H9 (cell line): ENCODE data around the gene ELFN1. TPM values are rescaled to one million over a fixed set of nuclear protein-coding genes. Genes with fewer than 3 reads are reported as not detected.
A peak's percentile ranks its signal among the peaks of the same experiment; 100 is the strongest.

Experiments used
- DNase-seq: peaks from one replicate; pipeline ENCODE4 v3.0.0-alpha.2; 2017
- H2AFZ ChIP-seq: one replicate; pipeline ENCODE4 v1.6.1; 2013; ENCODE audit warnings: mild to moderate bottlenecking, low read length, control low read depth, moderate library complexity
- H2AK5ac ChIP-seq: 2 replicates; pipeline ENCODE4 v1.6.1; 2013; ENCODE audit warnings: low read length, control low read depth, mixed read lengths; ENCODE audit not compliant: insufficient read length
- H2BK120ac ChIP-seq: one replicate; pipeline ENCODE4 v1.6.1; 2013; ENCODE audit warnings: low read depth, mild to moderate bottlenecking, low read length, control low read depth, inconsistent platforms; ENCODE audit not compliant: poor library complexity, severe bottlenecking
- H2BK12ac ChIP-seq: 2 replicates; pipeline ENCODE4 v1.6.1; 2013; ENCODE audit warnings: low read length, control low read depth, mixed read lengths, low read depth; ENCODE audit not compliant: insufficient read length
- H2BK15ac ChIP-seq: 2 replicates; pipeline ENCODE4 v1.6.1; 2013; ENCODE audit warnings: low read depth, low read length, control low read depth
- H2BK20ac ChIP-seq: one replicate; pipeline ENCODE4 v1.6.1; 2013; ENCODE audit warnings: low read depth, mild to moderate bottlenecking, low read length, control low read depth, inconsistent platforms; ENCODE audit not compliant: poor library complexity, severe bottlenecking
- H2BK5ac ChIP-seq: 2 replicates; pipeline ENCODE4 v1.6.1; 2013; ENCODE audit warnings: low read length, control low read depth, mixed read lengths; ENCODE audit not compliant: insufficient read length
- H3K14ac ChIP-seq: 2 replicates; pipeline ENCODE4 v1.6.1; 2013; ENCODE audit warnings: low read length, control low read depth; ENCODE audit not compliant: insufficient read depth
- H3K18ac ChIP-seq: 2 replicates; pipeline ENCODE4 v1.6.1; 2013; ENCODE audit warnings: low read depth, mild to moderate bottlenecking, mixed read lengths, low read length, control low read depth; ENCODE audit not compliant: insufficient read length
- H3K23ac ChIP-seq: 2 replicates; pipeline ENCODE4 v1.6.1; 2013; ENCODE audit warnings: low read length, control low read depth, mixed read lengths, low read depth; ENCODE audit not compliant: insufficient read length
- H3K23me2 ChIP-seq: 2 replicates; pipeline ENCODE4 v1.6.1; 2013; ENCODE audit warnings: low read depth, mild to moderate bottlenecking, mixed read lengths, low read length, control low read depth; ENCODE audit not compliant: insufficient read length, poor library complexity, severe bottlenecking
- H3K27ac ChIP-seq: 2 replicates; pipeline ENCODE4 v1.5.1; 2013; ENCODE audit warnings: low read length, control low read depth, mixed read lengths, low read depth; ENCODE audit not compliant: insufficient read length
- H3K27me3 ChIP-seq: 2 replicates; pipeline ENCODE4 v1.6.1; 2013; ENCODE audit warnings: low read length, control low read depth, inconsistent platforms; ENCODE audit not compliant: insufficient read depth
- H3K4ac ChIP-seq: 2 replicates; pipeline ENCODE4 v1.6.1; 2013; ENCODE audit warnings: low read depth, mild to moderate bottlenecking, control low read depth, inconsistent platforms, low read length, moderate library complexity
- H3K4me1 ChIP-seq: 2 replicates; pipeline ENCODE4 v1.6.1; 2013; ENCODE audit warnings: low read length, control low read depth, inconsistent platforms; ENCODE audit not compliant: insufficient read depth
- H3K4me2 ChIP-seq: 2 replicates; pipeline ENCODE4 v1.6.1; 2013; ENCODE audit warnings: low read length, control low read depth, mixed read lengths; ENCODE audit not compliant: insufficient read length, insufficient read depth
- H3K56ac ChIP-seq: 2 replicates; pipeline ENCODE4 v1.6.1; 2013; ENCODE audit warnings: low read depth, mild to moderate bottlenecking, mixed read lengths, low read length, control low read depth; ENCODE audit not compliant: insufficient read length
- H3K79me1 ChIP-seq: 2 replicates; pipeline ENCODE4 v1.6.1; 2013; ENCODE audit warnings: low read depth, mild to moderate bottlenecking, moderate library complexity, low read length, control low read depth, inconsistent platforms; ENCODE audit not compliant: insufficient read depth, poor library complexity, severe bottlenecking
- H3K79me2 ChIP-seq: 2 replicates; pipeline ENCODE4 v1.6.1; 2013; ENCODE audit warnings: low read length, control low read depth, inconsistent platforms; ENCODE audit not compliant: insufficient read depth
- H3K9ac ChIP-seq: 2 replicates; pipeline ENCODE4 v1.6.1; 2013; ENCODE audit warnings: low read length, control low read depth, mixed read lengths; ENCODE audit not compliant: insufficient read length; ENCODE audit errors: extremely low read depth
- H3K9me3 ChIP-seq: one replicate; pipeline ENCODE4 v1.6.1; 2013; ENCODE audit warnings: low read depth, low read length, inconsistent platforms; ENCODE audit not compliant: control insufficient read depth
- H3T11ph ChIP-seq: one replicate; pipeline ENCODE4 v1.6.1; 2013; ENCODE audit warnings: mild to moderate bottlenecking, low read length, control low read depth, inconsistent platforms
- H4K20me1 ChIP-seq: one replicate; pipeline ENCODE4 v1.6.1; 2013; ENCODE audit not compliant: control insufficient read depth, insufficient read length, insufficient read depth
- H4K5ac ChIP-seq: 2 replicates; pipeline ENCODE4 v1.6.1; 2013; ENCODE audit warnings: low read depth, mild to moderate bottlenecking, mixed read lengths, low read length, control low read depth; ENCODE audit not compliant: insufficient read length
- H4K8ac ChIP-seq: replicated peaks from 2 replicates; pipeline ENCODE4 v1.6.1; 2013; ENCODE audit warnings: low read length, control low read depth, mixed read lengths, low read depth; ENCODE audit not compliant: insufficient read length
- H4K91ac ChIP-seq: 2 replicates; pipeline ENCODE4 v1.6.1; 2013; ENCODE audit warnings: low read depth, mild to moderate bottlenecking, moderate library complexity, mixed read lengths, low read length, control low read depth; ENCODE audit not compliant: insufficient read length
- H3K27ac Mint-ChIP-seq, 3 experiments: 2 replicates in 2 of 3; 3 replicates in 1 of 3; pipeline ENCODE4 v1.8.0; 2020 to 2021; ENCODE audit warnings: mixed read lengths in 3 of 3, mild to moderate bottlenecking in 1 of 3, moderate library complexity in 1 of 3
- H3K27me3 Mint-ChIP-seq: 2 replicates; pipeline ENCODE4 v1.8.0; 2021; ENCODE audit warnings: low read depth, mild to moderate bottlenecking, moderate library complexity, mixed read lengths
- H3K36me3 Mint-ChIP-seq, 3 experiments: 2 replicates in 2 of 3; 3 replicates in 1 of 3; pipeline ENCODE4 v1.8.0; 2020 to 2021; ENCODE audit warnings: low read depth in 3 of 3, mixed read lengths in 3 of 3; ENCODE audit not compliant: insufficient read depth in 1 of 3
- H3K4me1 Mint-ChIP-seq, 2 experiments: 2 replicates each; pipeline ENCODE4 v1.8.0; 2020; ENCODE audit warnings: mixed read lengths in 2 of 2
- H3K4me3 Mint-ChIP-seq, 2 experiments: 2 replicates in 1 of 2; 3 replicates in 1 of 2; pipeline ENCODE4 v1.8.0; 2020 to 2021; ENCODE audit warnings: mild to moderate bottlenecking in 2 of 2, mixed read lengths in 2 of 2, moderate library complexity in 1 of 2
- H3K9me3 Mint-ChIP-seq, 2 experiments: 2 replicates in 1 of 2; 3 replicates in 1 of 2; pipeline ENCODE4 v1.8.0; 2020; ENCODE audit warnings: mild to moderate bottlenecking in 2 of 2, mixed read lengths in 2 of 2, moderate library complexity in 1 of 2
- CTCF ChIP-seq: fragments of 200-600 bp; sonication (generic); conservative IDR thresholded peaks from 3 replicates; pipeline ENCODE4 v1.8.0; 2021; ENCODE audit warnings: antibody characterized with exemption, mild to moderate bottlenecking
- WGBS: extraction: QIAGEN DNeasy Blood & Tissue Kit; methylation state at CpG from one replicate; pipeline ENCODE4 v1.1.7; 2013; ENCODE audit warnings: missing lambda C conversion rate, low lambda C conversion rate, mixed read lengths; ENCODE audit not compliant: insufficient read length; ENCODE audit errors: extremely low coverage; 5-methylcytosine and 5-hydroxymethylcytosine counted together
- total RNA-seq: library from RNA; stranded (reverse); gene quantifications from 2 replicates; pipeline ENCODE4 v1.2.1, GENCODE V29; 2021

The ELFN1 gene
- total RNA-seq, 1 experiment from 2014 or later = 3.7 TPM

DNA sequence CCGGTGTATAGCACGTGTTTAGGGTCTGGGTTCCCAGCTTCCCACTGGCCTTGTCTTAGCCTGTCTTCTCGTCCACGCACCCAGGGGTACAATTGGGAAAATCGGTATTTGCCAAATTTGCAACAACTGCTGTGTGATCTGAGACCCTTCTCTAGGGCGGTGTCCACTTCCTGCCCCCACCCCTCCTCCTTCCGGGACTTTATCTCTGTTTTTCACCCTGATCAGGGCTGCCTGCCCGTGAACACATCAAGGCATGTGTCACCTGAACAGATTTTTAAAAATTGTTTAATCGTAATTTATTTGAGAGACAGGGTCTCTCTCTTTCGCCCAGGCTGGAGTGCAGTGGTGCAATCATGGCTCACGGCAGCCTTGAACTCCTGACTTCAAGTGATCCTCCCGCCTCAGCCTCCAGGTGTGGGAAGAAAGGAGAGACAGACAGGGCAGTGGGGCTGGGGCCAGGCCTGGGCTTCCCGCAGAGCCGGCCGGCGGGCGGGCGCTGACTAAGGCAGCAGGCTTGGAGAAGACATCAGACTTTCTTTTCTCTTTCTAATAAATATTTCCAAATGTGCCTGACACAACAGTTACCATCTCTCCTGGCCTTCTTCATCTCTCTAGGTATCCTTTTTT, 27.5 kb downstream of the ELFN1 start:
- DNase-seq = peak; percentile 26
- no peak overlapping the region for H3K9ac ChIP-seq

More for the DNA sequence above, 27.5 kb downstream of the ELFN1 start:
- no peak overlapping the region for H4K91ac ChIP-seq
- no peak overlapping the region; a peak in 1 of 7 replicates for H3K27ac Mint-ChIP-seq
- no peak overlapping the region for H3K4me2 ChIP-seq
- H3K27me3 Mint-ChIP-seq = peaks cover 29% of the 10 kb centered on the region
- H2AFZ ChIP-seq = no peak overlapping the region
- H3K4me1 Mint-ChIP-seq = peaks cover 14 to 22% of the 10 kb centered on the region in 2 experiments
- TF ChIP-seq CTCF = no peak
- H3K18ac ChIP-seq = no peak overlapping the region
- H2AK5ac ChIP-seq = no peak overlapping the region
- H3K4me3 Mint-ChIP-seq = no peak overlapping the region
- no peak overlapping the region for H4K8ac ChIP-seq
- no peak overlapping the region for H3K14ac ChIP-seq
- H3K27ac ChIP-seq = no peak overlapping the region
- no peak overlapping the region for H2BK5ac ChIP-seq
- H2BK120ac ChIP-seq = no peak overlapping the region
- H3K79me1 ChIP-seq = no peaks in the 10 kb centered on the region
- H3K4ac ChIP-seq = no peak overlapping the region
- H3K79me2 ChIP-seq = no peaks in the 10 kb centered on the region
- no peaks in the 10 kb centered on the region; the same call in 1 of the 2 replicates for H3K4me1 ChIP-seq
- H4K5ac ChIP-seq = no peak overlapping the region
- H2BK12ac ChIP-seq = no peak overlapping the region
- H2BK20ac ChIP-seq = no peak overlapping the region
- no peak overlapping the region for H3K56ac ChIP-seq
- peaks cover under 1 to 10% (median 2%) of the 10 kb centered on the region in 3 experiments; a peak in 5 of 7 replicates for H3K36me3 Mint-ChIP-seq
- WGBS = no CpG with 5 or more reads among the region's 18 CpGs
- peaks cover 9 to 13% of the 10 kb centered on the region in 2 experiments for H3K9me3 Mint-ChIP-seq
- no peak overlapping the region for H3K23ac ChIP-seq
- no peaks in the 10 kb centered on the region for H3K9me3 ChIP-seq
- H2BK15ac ChIP-seq = no peak overlapping the region
- 0 out of 2 replicates have a peak, but pooled peaks cover 3% of the 10 kb centered on the region for H3K27me3 ChIP-seq
- no peak overlapping the region for H3T11ph ChIP-seq
- H3K23me2 ChIP-seq = no peaks in the 10 kb centered on the region
- H4K20me1 ChIP-seq = no peaks in the 10 kb centered on the region
